Activated CD8-positive, alpha-beta memory T cell treated with anti-CD3 and anti-CD28 coated beads for 24 hours (primary cell): Measurements from ENCODE around the gene GP9.
"Not testable (repeated sequence)": the region's sequence is repeated elsewhere in the genome, so short reads cannot be mapped to it uniquely, and the experiment has no call there.

Experiments used
- DNase-seq: peaks from one replicate; pipeline ENCODE4 v3.0.0-alpha.2; 2020

The GP9 gene

DNA sequence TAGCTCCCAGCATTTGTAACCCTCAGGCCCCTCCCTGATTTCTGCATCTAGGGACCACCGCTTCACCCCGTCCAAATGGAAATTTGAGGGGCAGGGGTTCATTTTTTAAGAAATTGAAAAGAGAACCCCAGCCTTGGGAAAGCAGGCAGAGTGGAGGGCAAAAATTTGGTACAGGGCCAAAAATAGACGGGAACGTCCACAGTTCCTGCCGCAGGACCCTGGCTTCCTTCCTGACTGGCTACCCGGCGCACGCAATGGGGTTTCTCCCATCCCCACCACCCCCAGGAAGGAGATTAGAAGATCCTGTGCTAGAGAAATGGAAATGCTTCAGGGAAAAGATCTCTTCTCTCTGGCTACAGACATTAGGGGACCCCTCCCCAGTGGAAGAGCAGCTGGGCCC, 20.9 kb downstream of the GP9 start:
- no peak for DNase-seq

GRCh38 chr3:129082026-129082425, 21.4 kb downstream of the GP9 start:
- no peak for DNase-seq

GRCh38 chr3:129084501-129084900, 23.9 kb downstream of the GP9 start:
- DNase-seq: no peak

DNA sequence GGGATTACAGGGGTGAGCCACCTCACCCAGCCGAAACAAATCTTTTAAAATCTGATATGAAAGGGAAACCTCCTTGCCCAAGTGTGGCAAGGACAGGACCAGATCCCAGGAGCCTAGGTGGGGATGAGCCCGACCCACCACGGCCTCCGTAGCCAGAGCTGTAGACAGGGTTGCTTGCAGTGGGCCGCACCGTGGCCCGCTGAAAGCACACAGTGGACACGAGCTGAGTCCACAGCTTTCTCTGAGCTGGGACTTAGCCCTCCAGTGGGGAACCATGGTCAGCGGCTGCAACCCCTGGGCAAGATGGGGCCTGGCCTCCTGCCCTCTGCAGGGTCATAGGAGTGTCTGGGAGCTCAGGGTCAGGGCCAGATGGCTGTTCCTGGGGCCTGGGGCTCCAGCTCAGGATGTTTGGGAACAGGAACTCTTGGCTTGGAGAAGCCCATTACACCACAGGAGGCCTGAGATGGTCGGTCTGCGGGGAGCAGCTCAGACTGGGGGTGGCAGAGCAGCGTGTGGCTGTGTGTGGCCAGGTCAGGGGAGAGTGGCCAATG, 24.7 kb downstream of the GP9 start:
- no peak for DNase-seq

DNA sequence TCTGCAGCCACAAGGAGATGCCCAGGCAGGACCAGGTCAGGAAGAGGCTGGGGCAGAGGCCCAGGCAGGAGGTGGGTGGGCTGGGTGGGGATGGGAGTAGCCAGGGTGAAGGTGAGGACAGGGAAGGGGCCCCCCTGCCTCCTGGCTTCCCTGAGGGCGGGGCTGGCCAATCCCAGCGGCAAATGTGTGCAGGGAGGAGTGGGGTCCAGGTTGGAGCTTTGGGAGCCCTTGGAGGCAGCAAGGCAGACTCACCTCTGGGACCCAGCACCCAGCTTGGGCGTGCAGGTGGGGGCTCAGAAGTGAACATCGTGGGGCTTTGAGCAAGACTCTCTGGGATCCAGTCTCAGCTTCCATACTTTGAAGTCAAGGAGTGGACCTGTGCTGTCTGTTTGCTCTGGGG, 25.2 kb downstream of the GP9 start:
- no peak for DNase-seq

DNA sequence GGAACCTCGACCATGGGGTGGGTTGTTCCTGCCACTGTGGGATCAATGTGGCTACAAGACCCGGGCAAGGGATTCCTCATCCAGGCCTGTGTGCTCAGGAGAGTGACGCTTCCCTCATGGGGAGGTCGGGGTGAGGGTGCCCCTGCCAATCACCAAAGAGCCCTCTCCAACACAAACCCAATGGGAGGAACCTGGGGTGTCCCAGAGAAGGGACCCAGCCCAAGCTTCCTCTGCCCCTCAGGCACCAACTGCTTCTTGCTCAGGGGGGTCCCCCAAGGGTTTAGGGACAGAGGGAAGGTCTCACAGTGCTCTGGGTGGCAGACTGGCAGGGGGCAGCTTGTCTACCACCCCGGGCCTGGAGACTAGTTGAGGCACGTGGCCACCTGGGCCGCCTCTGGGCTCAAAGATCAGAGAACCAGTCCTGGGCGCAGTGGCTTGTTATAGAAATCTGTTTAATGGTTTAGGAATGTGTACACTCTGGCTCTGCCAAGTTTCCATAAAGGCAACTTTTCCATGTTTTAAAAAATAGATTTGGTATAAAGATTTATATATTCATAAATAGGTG, 26.6 kb downstream of the GP9 start:
- no peak for DNase-seq

DNA sequence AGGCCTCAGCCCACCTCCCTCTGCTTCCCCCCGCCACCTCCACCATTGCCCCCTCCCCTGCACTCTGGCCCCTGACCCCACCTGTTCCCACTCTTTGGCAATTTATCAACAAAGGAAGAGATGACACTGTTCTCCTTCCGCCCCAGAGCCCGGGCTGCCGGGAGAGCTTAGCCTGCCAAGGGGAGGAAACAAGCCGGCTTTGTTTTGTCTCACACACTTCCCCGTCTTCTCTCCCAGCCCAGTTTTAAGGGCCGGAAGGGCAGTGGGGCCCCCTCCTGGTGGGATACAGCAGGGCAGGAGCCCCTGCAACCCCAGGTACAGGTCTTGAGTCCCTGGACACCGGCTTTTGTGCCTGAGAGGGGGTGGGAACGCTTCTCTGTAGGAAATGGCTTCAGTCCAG, 27.3 kb downstream of the GP9 start:
- DNase-seq: not testable (repeated sequence)

GRCh38 chr3:129088312-129088711, 27.7 kb downstream of the GP9 start:
- DNase-seq: not testable (repeated sequence)

GRCh38 chr3:129095285-129095684, 34.7 kb downstream of the GP9 start:
- DNase-seq: no peak

DNA sequence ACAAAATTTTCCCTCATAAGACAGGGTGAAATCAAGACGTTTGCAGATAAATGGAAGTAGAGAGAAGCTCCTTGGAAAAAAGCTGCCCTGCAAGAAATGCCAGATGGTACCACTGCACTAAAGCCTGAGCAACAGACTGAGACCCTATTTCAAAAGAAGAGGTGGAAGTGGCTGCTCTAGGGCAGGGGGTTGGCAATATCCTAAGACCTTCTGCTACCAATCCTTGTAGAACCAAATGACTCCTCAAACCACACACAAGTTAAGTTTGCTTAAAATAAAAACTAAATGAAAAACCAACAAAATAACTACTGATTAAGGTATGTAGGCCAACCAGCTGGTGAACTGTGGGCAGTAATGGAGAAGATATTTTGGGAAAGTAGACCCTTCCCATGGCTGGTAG, 39.7 kb downstream of the GP9 start:
- DNase-seq: no peak

GRCh38 chr3:129101370-129102138, 41.0 kb downstream of the GP9 start:
- no peak for DNase-seq

- DNase-seq: no peak
Measured at GRCh38 chr3:129103296-129103695, 42.7 kb downstream of the GP9 start.

- no peak for DNase-seq
Measured at GRCh38 chr3:129104051-129104450, 43.5 kb downstream of the GP9 start.

GRCh38 chr3:129104498-129105079, 44.0 kb downstream of the GP9 start:
- DNase-seq: no peak

GRCh38 chr3:129105862-129106261, 45.3 kb downstream of the GP9 start:
- DNase-seq: no peak

DNA sequence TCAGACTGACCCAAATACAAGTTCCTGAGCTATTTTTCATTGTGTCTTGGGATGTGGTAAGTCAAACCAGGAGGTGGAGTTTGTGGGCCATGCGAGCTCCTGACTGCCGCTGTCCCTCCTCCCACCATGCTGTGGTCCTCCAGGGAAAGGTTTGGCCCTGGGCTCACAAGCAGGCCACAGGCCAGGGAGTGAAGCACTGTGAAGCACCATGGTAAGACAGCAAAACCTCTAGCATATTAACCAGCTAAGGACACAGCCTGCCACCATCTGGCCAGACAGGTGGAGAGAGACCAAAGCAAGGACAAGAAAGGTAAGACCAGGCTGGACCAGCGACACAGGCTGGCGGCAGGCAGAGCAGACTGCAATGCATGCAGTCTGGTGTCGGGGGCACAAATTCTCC, 45.7 kb downstream of the GP9 start:
- no peak for DNase-seq

GRCh38 chr3:129106866-129107565, 46.4 kb downstream of the GP9 start:
- no peak for DNase-seq

- DNase-seq: no peak
Measured at GRCh38 chr3:129107793-129108192, 47.2 kb downstream of the GP9 start.

DNA sequence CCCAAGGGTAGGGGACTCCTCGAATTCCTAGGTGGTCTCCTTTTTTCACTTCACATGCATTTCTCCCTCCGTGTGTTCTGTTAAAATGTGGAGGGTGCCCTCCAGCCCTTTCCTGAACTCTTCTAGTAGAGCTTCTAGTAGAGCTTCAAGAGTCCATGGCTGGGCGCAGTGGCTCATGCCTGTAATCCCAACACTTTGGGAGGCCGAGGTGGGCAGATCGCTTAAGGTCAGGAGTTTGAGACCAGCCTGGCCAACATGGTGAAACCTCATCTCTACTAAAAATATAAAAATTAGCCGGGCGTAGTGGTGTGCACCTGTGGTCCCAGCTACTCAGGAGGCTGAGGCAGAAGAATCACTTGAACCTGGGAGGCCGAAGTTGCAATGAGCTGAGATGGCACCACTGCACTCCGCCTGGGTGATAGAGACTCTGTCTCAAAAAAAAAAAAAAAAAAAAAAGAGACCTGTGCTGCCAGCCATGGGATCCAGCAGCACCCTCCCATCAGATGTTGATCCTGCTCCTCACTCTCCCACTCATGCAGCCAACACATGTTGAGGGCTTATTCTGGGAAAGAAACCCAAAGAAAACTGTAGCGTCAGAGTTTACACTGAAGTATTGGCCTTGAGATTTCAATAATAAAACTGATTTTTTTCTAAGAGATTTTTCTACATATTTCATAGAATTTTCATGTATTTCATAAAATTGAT, 50.6 kb downstream of the GP9 start:
- DNase-seq: not testable (repeated sequence)
